ENCODE data around the gene MLLT10. TPM values are rescaled to one million over a fixed set of nuclear protein-coding genes. Genes with fewer than 3 reads are reported as not detected.

The MLLT10 gene
- total RNA-seq, 1 donor from 2014 or later, result 15.8 TPM

DNA sequence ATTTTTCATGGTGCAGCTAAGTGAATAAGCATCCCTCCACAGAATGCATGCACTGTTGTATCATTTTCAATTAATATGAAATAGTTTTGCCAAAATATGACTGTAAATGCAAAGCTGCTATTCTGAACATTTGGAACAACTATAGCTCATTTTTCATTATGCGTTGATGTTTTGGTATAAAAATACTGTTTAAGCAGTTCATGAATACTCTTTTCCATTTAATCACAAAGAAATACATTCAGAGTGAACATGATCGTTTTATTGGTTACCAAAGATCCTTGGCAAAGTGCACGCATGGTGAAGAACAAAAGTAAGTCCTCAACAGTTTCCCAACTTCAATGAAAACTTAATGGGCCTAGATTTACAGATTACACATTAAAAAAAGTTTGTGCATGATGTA, 41.6 kb upstream of the MLLT10 start:
- TF ChIP-seq CTCF (conservative IDR thresholded peaks at IDR 0.05; ENCODE audit: low read depth, low read length), result no peak
- no peak for DNase-seq (ENCODE audit: low read depth)
- H3K4me3 ChIP-seq (ENCODE audit: low read depth, low read length), result no peak overlapping the region

GRCh38 chr10:21493784-21494183, 40.2 kb upstream of the MLLT10 start:
- TF ChIP-seq CTCF (conservative IDR thresholded peaks at IDR 0.05; ENCODE audit: low read depth, low read length), result no peak
- H3K4me3 ChIP-seq (ENCODE audit: low read depth, low read length), result peak overlapping the region; percentile 90
- DNase-seq (ENCODE audit: low read depth), result no peak

GRCh38 chr10:21494191-21495001, 39.6 kb upstream of the MLLT10 start:
- TF ChIP-seq CTCF (conservative IDR thresholded peaks at IDR 0.05; ENCODE audit: low read depth, low read length), result no peak
- no peak for DNase-seq (ENCODE audit: low read depth)
- H3K4me3 ChIP-seq (ENCODE audit: low read depth, low read length), result peak overlapping the region; percentile 90

GRCh38 chr10:21495002-21495751, 38.9 kb upstream of the MLLT10 start:
- peak overlapping the region; percentile 90 for H3K4me3 ChIP-seq (ENCODE audit: low read depth, low read length)
- peak; percentile 16 for TF ChIP-seq CTCF (conservative IDR thresholded peaks at IDR 0.05; ENCODE audit: low read depth, low read length)

DNA sequence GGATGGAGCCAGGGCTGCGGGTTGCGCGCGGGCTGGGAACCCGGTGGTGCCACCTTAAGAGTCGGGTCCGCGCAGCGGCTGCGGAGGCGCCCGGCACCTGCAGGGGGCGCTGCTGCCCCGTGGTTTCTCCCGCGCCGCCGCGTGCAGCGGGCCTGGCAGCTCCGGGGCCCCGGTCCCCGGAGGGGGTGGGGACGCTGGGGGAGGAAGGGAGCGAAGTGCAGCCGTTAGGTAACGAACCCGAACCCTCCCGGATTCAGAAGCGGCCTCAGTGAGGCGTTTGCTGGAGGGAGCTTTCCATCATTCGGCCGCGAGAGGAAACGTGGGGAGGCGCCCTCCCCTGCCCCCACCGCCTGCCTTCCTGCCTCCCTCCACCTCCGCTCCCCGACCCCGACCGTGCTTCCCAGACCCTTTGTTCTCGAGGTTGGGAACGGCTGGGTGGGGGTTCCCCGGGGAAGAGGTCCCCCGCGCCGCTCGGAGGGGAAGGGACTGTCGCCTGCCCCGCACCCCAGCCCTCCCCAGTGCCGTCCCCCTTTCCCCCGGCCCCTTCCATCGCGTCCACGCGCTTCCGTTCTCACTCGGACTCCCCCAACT, 38.2 kb upstream of the MLLT10 start:
- H3K4me3 ChIP-seq (ENCODE audit: low read depth, low read length), result peak overlapping the region; percentile 90
- DNase-seq (ENCODE audit: low read depth), result no peak
- TF ChIP-seq CTCF (conservative IDR thresholded peaks at IDR 0.05; ENCODE audit: low read depth, low read length), result peak; percentile 87

More at GRCh38 chr10:21495002-21495751, 38.9 kb upstream of the MLLT10 start:
- DNase-seq (ENCODE audit: low read depth), result no peak

DNA sequence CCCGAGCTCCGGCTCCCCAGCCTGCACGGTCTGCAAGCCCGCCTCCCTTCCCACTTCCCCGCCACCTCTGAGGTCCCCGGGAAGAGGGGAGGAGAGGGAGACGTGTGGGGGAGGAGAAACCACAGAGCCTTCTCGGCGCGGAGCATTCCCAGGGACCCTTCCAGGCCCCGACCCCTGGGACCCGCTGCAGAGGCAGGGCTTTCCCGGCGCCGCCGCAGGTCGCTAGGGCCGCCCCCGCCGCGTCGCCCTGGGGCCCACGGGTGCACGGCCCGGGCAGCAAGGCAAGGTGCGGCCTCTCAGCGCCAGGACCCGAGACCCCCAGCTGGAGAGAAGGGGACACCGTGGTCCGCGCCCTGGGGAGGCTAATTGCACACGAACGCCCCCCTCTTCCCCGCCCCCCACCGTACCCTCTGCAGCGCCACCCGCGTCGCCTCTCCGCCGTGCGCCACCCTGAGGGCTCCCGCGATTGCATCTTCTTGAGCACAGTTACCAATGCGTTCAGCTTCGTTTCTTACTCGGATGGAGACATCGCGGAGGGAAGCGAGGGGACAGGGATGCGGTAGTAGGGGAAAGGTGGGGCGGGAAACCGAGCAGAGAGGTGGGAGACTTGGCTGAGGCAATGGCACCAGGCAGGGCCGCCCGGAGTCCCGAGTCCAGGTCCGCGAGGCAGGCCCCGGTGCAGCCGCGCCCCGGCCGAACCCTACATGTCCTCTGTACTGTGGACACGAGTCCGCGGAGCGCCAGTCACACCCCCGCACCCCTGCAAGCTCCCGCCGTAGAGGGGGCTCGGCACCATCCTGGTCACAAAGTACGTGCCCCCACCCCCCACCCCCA, 37.5 kb upstream of the MLLT10 start:
- no peak for DNase-seq (ENCODE audit: low read depth)
- H3K4me3 ChIP-seq (ENCODE audit: low read depth, low read length), result peak overlapping the region; percentile 90
- peak; percentile 34 for TF ChIP-seq CTCF (conservative IDR thresholded peaks at IDR 0.05; ENCODE audit: low read depth, low read length)
